ENCODE results near the gene NRDC. TPM values are rescaled to one million over a fixed set of nuclear protein-coding genes. Genes with fewer than 3 reads are reported as not detected.
A peak's percentile ranks its signal among the peaks of the same experiment; 100 is the strongest.

NRDC gene
- total and polyA plus RNA-seq, 4 experiments from 2014 or later: 77.7 to 137 (median 117) TPM

GRCh38 chr1:51792864-51793263 lies 85.7 kb downstream of the NRDC start:
- no peaks in the 10 kb centered on the region for H3K27me3 ChIP-seq (ENCODE audit: insufficient read depth, low read length)
- no peak overlapping the region for H3K27ac ChIP-seq (ENCODE audit: low read depth, low read length)
- H3K27me3 Mint-ChIP-seq: no peaks in the 10 kb centered on the region
- H3K36me3 Mint-ChIP-seq: peaks cover 56 to 79% of the 10 kb centered on the region in 2 donors
- CTCF ChIA-PET (ENCODE audit: partially characterized antibody): interaction anchor here (2.0 kb wide), 1 partner anchor 19 kb away, joined by 4 read pairs; no protein-coding TSS in a partner anchor
- H3K4me1 Mint-ChIP-seq: peaks cover 0 to 12% (median 6%) of the 10 kb centered on the region in 4 donors
- H3K4me1 ChIP-seq (ENCODE audit: insufficient read depth, low read length): no peaks in the 10 kb centered on the region
- H3K4me3 Mint-ChIP-seq: no peak overlapping the region
- intact Hi-C loops (cut with micrococcal nuclease): no loop called here
- no peak overlapping the region for H3K4me3 ChIP-seq (ENCODE audit: low read length in 2 of 2)
- peak overlapping the region in 5 of 7 donors; percentile 12 to 69 (median 49) for H3K27ac Mint-ChIP-seq
- no peak for DNase-seq
- POLR2A ChIA-PET (ENCODE audit: partially characterized antibody): no interaction called here
- no peaks in the 10 kb centered on the region for H3K9me3 ChIP-seq (ENCODE audit: control insufficient read depth in 1 of 2, low read length in 2 of 2)
- no peaks in the 10 kb centered on the region for H3K9me3 Mint-ChIP-seq
- H3K36me3 ChIP-seq (ENCODE audit: insufficient read depth, low read length): peaks cover 68% of the 10 kb centered on the region

GRCh38 chr1:51791888-51792287 lies 86.6 kb downstream of the NRDC start:
- Mint-ChIP-seq H3K9me3 (no peaks in the 10 kb centered on the region), H3K4me3 (no peak overlapping the region), H3K4me1 (peaks cover 0 to 12% (median 6%) of the 10 kb centered on the region in 4 donors), H3K27ac (peak overlapping the region; percentile 5 to 76 (median 32)), H3K36me3 (peaks cover 57 to 81% of the 10 kb centered on the region in 2 donors), H3K27me3 (no peaks in the 10 kb centered on the region)
- peaks cover 69% of the 10 kb centered on the region for H3K36me3 ChIP-seq (ENCODE audit: insufficient read depth, low read length)
- no peak for DNase-seq
- H3K4me1 ChIP-seq (ENCODE audit: insufficient read depth, low read length): no peaks in the 10 kb centered on the region
- H3K4me3 ChIP-seq (ENCODE audit: low read length in 2 of 2): no peak overlapping the region
- H3K27ac ChIP-seq (ENCODE audit: low read depth, low read length): no peak overlapping the region
- intact Hi-C loops (cut with micrococcal nuclease): no loop called here
- POLR2A ChIA-PET (ENCODE audit: partially characterized antibody): no interaction called here
- H3K9me3 ChIP-seq (ENCODE audit: control insufficient read depth in 1 of 2, low read length in 2 of 2): no peaks in the 10 kb centered on the region
- CTCF ChIA-PET (ENCODE audit: partially characterized antibody): interaction anchor here (2.0 kb wide), 1 partner anchor 20 kb away, joined by 4 read pairs; no protein-coding TSS in a partner anchor
- no peaks in the 10 kb centered on the region for H3K27me3 ChIP-seq (ENCODE audit: insufficient read depth, low read length)

GRCh38 chr1:51790385-51790784 lies 88.1 kb downstream of the NRDC start:
- POLR2A ChIA-PET (ENCODE audit: partially characterized antibody): interaction anchor here (1.0 kb wide), 1 partner anchor 17 kb away, joined by 3 read pairs; no protein-coding TSS in a partner anchor
- CTCF ChIA-PET (ENCODE audit: partially characterized antibody): no interaction called here
- peaks cover 67 to 92% of the 10 kb centered on the region in 2 donors for H3K36me3 Mint-ChIP-seq
- H3K27me3 ChIP-seq (ENCODE audit: insufficient read depth, low read length): no peaks in the 10 kb centered on the region
- no peaks in the 10 kb centered on the region for H3K4me1 ChIP-seq (ENCODE audit: insufficient read depth, low read length)
- no peaks in the 10 kb centered on the region for H3K9me3 Mint-ChIP-seq
- no peak for DNase-seq
- H3K9me3 ChIP-seq (ENCODE audit: control insufficient read depth in 1 of 2, low read length in 2 of 2): no peaks in the 10 kb centered on the region
- H3K4me1 Mint-ChIP-seq: peaks cover 0 to 12% (median 6%) of the 10 kb centered on the region in 4 donors
- H3K27ac ChIP-seq (ENCODE audit: low read depth, low read length): no peak overlapping the region
- intact Hi-C loops (cut with micrococcal nuclease): no loop called here
- no peaks in the 10 kb centered on the region for H3K27me3 Mint-ChIP-seq
- peak overlapping the region in 4 of 7 donors; percentile 2 to 35 (median 22) for H3K27ac Mint-ChIP-seq
- no peak overlapping the region for H3K4me3 Mint-ChIP-seq
- no peak overlapping the region for H3K4me3 ChIP-seq (ENCODE audit: low read length in 2 of 2)
- H3K36me3 ChIP-seq (ENCODE audit: insufficient read depth, low read length): peaks cover 80% of the 10 kb centered on the region

GRCh38 chr1:51789342-51789741 lies 89.2 kb downstream of the NRDC start:
- Mint-ChIP-seq H3K9me3 (no peaks in the 10 kb centered on the region), H3K4me1 (peaks cover 0 to 10% (median 5%) of the 10 kb centered on the region in 4 donors), H3K36me3 (peaks cover 67 to 92% of the 10 kb centered on the region in 2 donors), H3K27me3 (no peaks in the 10 kb centered on the region), H3K27ac (peak overlapping the region in 3 of 7 donors; percentile 26 to 77 (median 44)), H3K4me3 (no peak overlapping the region)
- Histone ChIP-seq H3K27ac (ENCODE audit: low read depth, low read length) (no peak overlapping the region), H3K36me3 (ENCODE audit: insufficient read depth, low read length) (peaks cover 81% of the 10 kb centered on the region), H3K9me3 (ENCODE audit: control insufficient read depth in 1 of 2, low read length in 2 of 2) (no peaks in the 10 kb centered on the region), H3K4me3 (ENCODE audit: low read length in 2 of 2) (no peak overlapping the region), H3K4me1 (ENCODE audit: insufficient read depth, low read length) (no peaks in the 10 kb centered on the region), H3K27me3 (ENCODE audit: insufficient read depth, low read length) (no peaks in the 10 kb centered on the region)
- ChIA-PET CTCF (ENCODE audit: partially characterized antibody) (no interaction called here), POLR2A (ENCODE audit: partially characterized antibody) (no interaction called here)
- DNase-seq: no peak
- intact Hi-C loops (cut with micrococcal nuclease): no loop called here

GRCh38 chr1:51788938-51789337 lies 89.6 kb downstream of the NRDC start:
- ChIA-PET CTCF (ENCODE audit: partially characterized antibody) (no interaction called here), POLR2A (ENCODE audit: partially characterized antibody) (no interaction called here)
- intact Hi-C loops (cut with micrococcal nuclease): no loop called here
- Mint-ChIP-seq H3K4me3 (no peak overlapping the region), H3K4me1 (peaks cover 0 to 6% (median 5%) of the 10 kb centered on the region in 4 donors), H3K27ac (peak overlapping the region in 1 of 7 donors; percentile 26), H3K36me3 (peaks cover 71 to 92% of the 10 kb centered on the region in 2 donors), H3K9me3 (no peaks in the 10 kb centered on the region), H3K27me3 (no peaks in the 10 kb centered on the region)
- H3K9me3 ChIP-seq (ENCODE audit: control insufficient read depth in 1 of 2, low read length in 2 of 2): no peaks in the 10 kb centered on the region
- H3K27ac ChIP-seq (ENCODE audit: low read depth, low read length): no peak overlapping the region
- H3K36me3 ChIP-seq (ENCODE audit: insufficient read depth, low read length): peaks cover 85% of the 10 kb centered on the region
- DNase-seq: no peak
- no peak overlapping the region for H3K4me3 ChIP-seq (ENCODE audit: low read length in 2 of 2)
- no peaks in the 10 kb centered on the region for H3K27me3 ChIP-seq (ENCODE audit: insufficient read depth, low read length)
- H3K4me1 ChIP-seq (ENCODE audit: insufficient read depth, low read length): no peaks in the 10 kb centered on the region

- POLR2A ChIA-PET (ENCODE audit: partially characterized antibody): interaction anchor here (2.8 kb wide), 1 partner anchor 16 kb away, joined by 6 read pairs; no protein-coding TSS in a partner anchor
- no peaks in the 10 kb centered on the region for H3K4me1 ChIP-seq (ENCODE audit: insufficient read depth, low read length)
- no peak overlapping the region for H3K4me3 ChIP-seq (ENCODE audit: low read length in 2 of 2)
- intact Hi-C loops (cut with micrococcal nuclease): no loop called here
- CTCF ChIA-PET (ENCODE audit: partially characterized antibody): interaction anchor here (4.6 kb wide), 1 partner anchor 17 kb away, joined by 21 read pairs; no protein-coding TSS in a partner anchor
- H3K9me3 ChIP-seq (ENCODE audit: control insufficient read depth in 1 of 2, low read length in 2 of 2): no peaks in the 10 kb centered on the region
- H3K27me3 ChIP-seq (ENCODE audit: insufficient read depth, low read length): no peaks in the 10 kb centered on the region
- Mint-ChIP-seq H3K27me3 (no peaks in the 10 kb centered on the region), H3K36me3 (peaks cover 64 to 85% of the 10 kb centered on the region in 2 donors), H3K4me3 (no peak overlapping the region), H3K27ac (peak overlapping the region in 4 of 7 donors; percentile 8 to 76 (median 44)), H3K4me1 (no peaks in the 10 kb centered on the region), H3K9me3 (no peaks in the 10 kb centered on the region)
- peaks cover 58% of the 10 kb centered on the region for H3K36me3 ChIP-seq (ENCODE audit: insufficient read depth, low read length)
- no peak overlapping the region for H3K27ac ChIP-seq (ENCODE audit: low read depth, low read length)
- DNase-seq: no peak
These were observed 93.5 kb downstream of the NRDC start for GRCh38 chr1:51784997-51785421.

GRCh38 chr1:51780927-51781326 lies 97.6 kb downstream of the NRDC start:
- POLR2A ChIA-PET (ENCODE audit: partially characterized antibody): no interaction called here
- CTCF ChIA-PET (ENCODE audit: partially characterized antibody): interaction anchor here (4.6 kb wide), 1 partner anchor 13 kb away, joined by 21 read pairs; no protein-coding TSS in a partner anchor
- Mint-ChIP-seq H3K9me3 (no peaks in the 10 kb centered on the region), H3K4me1 (peaks cover 0 to 2% (median 0%) of the 10 kb centered on the region in 4 donors), H3K4me3 (no peak overlapping the region), H3K27me3 (no peaks in the 10 kb centered on the region), H3K36me3 (peaks cover 43 to 68% of the 10 kb centered on the region in 2 donors), H3K27ac (peak overlapping the region in 2 of 7 donors; percentile 40 to 70)
- Histone ChIP-seq H3K4me1 (ENCODE audit: insufficient read depth, low read length) (no peaks in the 10 kb centered on the region), H3K36me3 (ENCODE audit: insufficient read depth, low read length) (peaks cover 34% of the 10 kb centered on the region), H3K27ac (ENCODE audit: low read depth, low read length) (no peak overlapping the region), H3K27me3 (ENCODE audit: insufficient read depth, low read length) (no peaks in the 10 kb centered on the region), H3K4me3 (ENCODE audit: low read length in 2 of 2) (no peak overlapping the region), H3K9me3 (ENCODE audit: control insufficient read depth in 1 of 2, low read length in 2 of 2) (no peaks in the 10 kb centered on the region)
- DNase-seq: no peak
- intact Hi-C loops (cut with micrococcal nuclease): no loop called here

All from CD4-positive, alpha-beta memory T cell (primary cell).